Pulmonary artery endothelial cell (primary cell): ENCODE measurements around the gene ITGA11. TPM values are rescaled to one million over a fixed set of nuclear protein-coding genes. Genes with fewer than 3 reads are reported as not detected.
A peak's percentile ranks its signal among the peaks of the same experiment; 100 is the strongest.

Source experiments
- DNase-seq: peaks from one replicate; pipeline ENCODE4 v3.0.0-alpha.2; 2011; ENCODE audit warnings: low read depth, low spot score
- total RNA-seq: library from RNA; depleted of rRNA; stranded (reverse); fragments of >200 nt; gene quantifications from 2 replicates; pipeline ENCODE4 v1.2.3, GENCODE V29; 2014

ITGA11 gene
- total RNA-seq, 1 donor from 2014 or later, result 0.20 TPM

GRCh38 chr15:68354268-68354667 lies 77.7 kb downstream of the ITGA11 start:
- no peak for DNase-seq

DNA sequence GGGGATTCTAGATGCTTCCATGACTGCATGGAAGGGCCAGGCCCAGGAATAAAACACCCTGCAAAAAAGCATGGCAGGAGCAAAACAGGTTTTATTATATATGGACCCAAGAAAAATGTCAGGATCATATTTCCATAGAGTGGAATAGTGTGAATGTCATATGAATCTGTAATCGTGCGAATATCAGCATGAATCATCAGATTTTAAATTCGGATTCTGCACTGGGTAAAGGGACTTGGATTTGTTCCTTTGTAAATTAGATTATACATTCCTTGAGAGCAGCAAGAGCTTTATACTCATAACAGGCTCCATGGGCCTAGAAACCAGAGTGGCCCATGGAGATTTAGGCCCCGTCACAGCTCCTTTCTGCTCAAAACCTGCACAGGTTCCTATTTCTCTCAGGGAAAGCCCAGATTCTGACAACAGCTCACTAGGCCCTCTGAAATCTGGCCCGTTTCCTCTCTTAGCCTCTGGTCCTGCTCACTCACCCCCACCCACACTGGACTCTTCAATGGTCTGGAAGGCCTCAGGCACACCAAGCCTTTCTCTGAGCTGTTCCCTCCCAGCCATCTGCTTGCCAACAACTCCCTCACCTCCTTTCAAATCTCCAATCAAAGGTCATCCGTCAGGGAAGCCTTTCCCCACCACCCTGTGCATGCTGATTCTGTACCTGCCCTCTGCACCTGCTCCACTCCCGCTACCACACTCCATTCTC lies 78.4 kb downstream of the ITGA11 start:
- no peak for DNase-seq

- peak; percentile 92 for DNase-seq
These were observed 79.4 kb downstream of the ITGA11 start for GRCh38 chr15:68352401-68353062.

- no peak for DNase-seq
These were observed 82.8 kb downstream of the ITGA11 start for GRCh38 chr15:68349151-68349550.

GRCh38 chr15:68348606-68349005 lies 83.4 kb downstream of the ITGA11 start:
- DNase-seq, result no peak

DNA sequence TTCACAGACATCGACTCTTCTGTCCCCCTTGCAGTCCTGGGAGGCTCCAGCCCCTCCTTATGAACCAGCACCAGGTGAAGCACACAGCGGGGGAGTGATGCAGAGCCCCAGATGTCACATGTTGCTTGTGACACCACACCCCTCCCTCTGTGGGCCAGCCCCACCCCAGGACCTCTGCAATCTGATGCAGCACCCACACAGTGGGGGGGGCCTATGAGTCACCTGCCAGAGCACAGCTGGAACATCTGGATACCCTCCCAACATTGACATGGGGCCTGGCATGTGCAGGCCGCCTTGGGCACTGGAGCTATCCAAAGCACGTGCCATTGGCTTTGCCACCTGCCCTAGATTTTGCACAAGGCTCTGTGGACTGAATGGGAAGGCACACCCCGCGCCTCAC lies 83.9 kb downstream of the ITGA11 start:
- DNase-seq, result no peak

GRCh38 chr15:68347392-68347791 lies 84.6 kb downstream of the ITGA11 start:
- DNase-seq, result peak; percentile 33

- no peak for DNase-seq
These were observed 85.0 kb downstream of the ITGA11 start for GRCh38 chr15:68346979-68347378.

DNA sequence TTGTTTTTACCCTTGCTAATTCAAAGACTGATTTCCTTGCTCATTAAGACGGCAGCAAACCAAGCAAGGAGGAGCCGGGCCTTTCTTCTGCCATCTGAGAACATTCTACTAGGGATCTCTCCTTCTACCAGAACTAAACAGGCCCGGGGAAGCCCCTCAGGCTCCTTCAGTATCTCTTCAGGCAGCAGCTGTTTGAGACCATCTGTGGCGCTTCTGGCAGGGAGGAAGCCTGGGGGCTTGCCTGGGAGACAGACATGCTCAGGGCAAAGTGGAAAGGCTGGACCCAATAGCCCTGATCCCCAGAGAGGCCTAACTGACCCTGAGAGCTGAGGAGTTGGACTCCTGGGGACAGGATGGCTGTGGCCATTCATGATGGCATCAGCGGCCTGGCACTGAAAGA lies 86.5 kb downstream of the ITGA11 start:
- no peak for DNase-seq

DNA sequence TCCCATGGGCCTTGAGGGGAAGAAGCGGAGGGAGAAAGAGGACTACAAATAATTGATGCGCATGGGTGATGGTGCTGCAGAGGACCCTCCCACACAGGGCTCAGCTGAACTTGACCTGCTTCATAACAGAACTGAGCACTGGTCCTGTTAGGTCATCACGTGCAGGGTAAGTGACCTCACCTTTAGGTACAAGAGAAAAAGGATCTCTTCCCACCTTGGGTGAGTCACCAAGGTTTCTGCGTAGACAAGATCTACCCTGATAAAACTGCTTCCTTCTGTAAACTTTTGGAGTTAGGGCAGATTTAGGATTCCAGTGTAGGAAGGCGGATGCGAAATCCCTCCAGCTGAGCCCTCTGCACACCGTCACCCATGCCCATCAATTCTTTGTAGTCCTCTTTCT lies 87.4 kb downstream of the ITGA11 start:
- no peak for DNase-seq

GRCh38 chr15:68343579-68344225 lies 88.3 kb downstream of the ITGA11 start:
- no peak for DNase-seq

GRCh38 chr15:68341760-68342725 lies 89.9 kb downstream of the ITGA11 start:
- DNase-seq, result no peak

DNA sequence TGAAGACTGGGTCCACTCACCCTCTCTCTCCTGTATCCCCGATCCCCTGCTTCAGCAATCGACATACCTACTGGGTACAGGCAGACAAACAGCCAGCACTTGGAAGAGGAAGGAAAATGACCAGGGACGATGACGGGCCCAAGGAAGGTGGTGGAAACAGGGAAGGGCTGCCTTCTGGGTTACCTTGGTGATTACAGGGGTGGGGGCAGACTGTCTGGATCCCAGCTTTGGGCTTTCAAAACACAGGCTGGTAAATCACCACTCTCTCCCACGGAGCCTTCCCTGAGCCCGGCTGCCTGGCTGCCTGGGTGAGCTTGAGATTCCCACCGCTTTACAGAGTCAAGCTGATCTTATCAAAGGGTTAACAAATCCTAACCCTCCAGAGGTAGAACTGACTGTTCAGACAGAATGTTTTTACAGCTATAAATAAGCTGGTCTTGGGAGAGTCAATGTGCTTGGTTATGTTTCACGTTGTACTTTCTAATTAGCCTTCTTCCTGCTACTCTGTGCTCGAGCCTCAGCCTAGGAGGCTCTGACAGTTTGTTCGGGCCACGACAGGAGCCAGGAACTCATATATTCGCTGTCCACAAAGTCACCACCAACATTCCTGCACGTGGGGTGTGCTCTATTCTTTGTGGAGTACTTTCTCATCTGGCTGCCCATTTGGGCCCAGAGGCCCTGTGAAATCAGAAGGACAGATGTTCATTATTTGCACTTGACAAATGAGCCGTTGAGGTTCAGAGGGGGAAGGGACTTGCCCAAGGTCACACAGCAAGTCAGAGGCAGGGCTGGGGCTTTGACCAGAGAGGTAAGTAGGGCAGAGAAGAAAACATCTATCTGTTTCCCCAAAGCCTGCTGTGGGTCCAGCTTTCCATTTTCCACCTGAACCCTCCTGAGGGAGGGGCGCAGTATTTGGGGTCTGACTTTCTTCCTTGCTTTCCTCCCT lies 91.0 kb downstream of the ITGA11 start:
- no peak for DNase-seq

- DNase-seq, result no peak
These were observed 92.5 kb downstream of the ITGA11 start for GRCh38 chr15:68339481-68339880.

DNA sequence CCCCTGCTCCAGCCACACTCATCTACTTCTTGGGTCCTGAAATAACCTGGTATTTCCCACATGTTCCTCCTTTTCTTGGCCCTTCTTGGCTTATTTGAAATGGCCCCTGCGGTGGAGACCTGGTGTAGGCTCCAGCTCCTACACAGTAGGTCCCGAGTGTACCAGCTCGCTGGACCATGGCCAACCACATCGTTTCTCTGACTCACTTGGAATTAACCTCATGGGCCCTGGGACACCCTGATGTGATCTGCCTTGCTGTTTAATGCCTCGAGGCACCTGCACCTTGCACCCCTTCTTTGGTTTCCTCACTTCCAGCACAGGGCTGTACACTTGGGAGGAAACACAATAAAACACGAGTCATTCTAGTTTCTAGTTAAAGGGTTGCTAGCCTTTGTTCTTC lies 94.1 kb downstream of the ITGA11 start:
- DNase-seq, result no peak

DNA sequence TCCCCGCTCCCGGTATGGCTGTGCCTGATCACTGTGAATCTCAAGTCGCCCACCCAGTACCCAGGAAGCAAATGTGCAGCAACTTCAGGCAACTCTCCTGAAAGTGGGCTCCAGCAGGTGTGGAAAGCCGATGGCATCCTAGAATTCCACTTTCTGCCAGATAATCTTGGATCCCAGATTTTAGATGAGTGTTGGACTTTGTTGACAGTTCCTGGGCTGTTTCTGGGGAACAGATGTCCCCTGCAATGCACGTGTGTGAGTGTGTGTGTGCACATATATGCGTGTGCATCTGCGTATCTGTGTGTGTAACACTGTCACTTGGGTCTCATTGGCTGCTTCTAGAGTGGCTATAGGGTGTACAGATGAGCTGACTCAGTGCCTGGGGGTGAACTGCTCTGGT lies 95.4 kb downstream of the ITGA11 start:
- DNase-seq, result no peak

GRCh38 chr15:68335655-68336054 lies 96.3 kb downstream of the ITGA11 start:
- DNase-seq, result no peak

DNA sequence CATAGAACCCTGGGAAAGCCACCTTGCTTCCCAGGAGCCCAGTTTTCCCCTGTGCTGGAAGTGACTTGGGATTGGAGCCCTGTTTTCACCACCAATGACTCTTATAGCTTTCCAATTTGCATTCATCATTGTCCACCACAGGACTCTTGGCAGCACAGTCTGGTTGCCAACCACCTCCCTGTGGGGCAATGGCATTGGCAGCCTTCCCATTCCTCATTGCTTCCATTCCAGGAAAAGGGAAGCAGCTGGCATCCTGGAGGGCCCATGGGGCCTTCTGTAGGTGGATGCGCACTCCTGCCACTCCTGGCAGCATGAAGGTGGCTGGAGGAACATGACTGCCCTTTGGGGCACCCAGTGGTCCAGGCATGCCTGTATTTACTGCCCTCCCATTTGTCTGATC lies 96.7 kb downstream of the ITGA11 start:
- no peak for DNase-seq

DNA sequence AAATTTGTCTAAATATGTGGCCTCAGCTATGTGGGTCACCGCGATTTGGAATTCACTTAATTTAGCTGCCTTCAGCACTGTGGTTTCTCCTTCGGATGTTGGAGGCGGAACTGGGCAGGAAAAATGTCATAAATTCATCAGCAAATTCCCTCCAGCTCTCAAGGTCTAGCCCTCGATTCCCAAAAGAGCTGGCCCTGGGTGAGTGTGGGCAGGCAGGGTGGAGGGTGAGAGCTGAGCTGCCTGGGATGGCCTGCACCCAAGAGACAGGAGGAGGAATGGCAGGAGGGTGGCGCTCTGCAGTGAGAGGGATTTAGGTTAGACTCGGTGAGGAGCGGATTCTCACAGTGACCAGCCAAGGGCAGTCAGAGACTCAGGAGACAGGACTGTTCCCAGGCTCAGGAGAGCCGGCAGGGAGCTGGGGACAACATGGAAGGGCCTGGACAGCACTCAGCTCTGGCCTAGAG lies 97.3 kb downstream of the ITGA11 start:
- no peak for DNase-seq

DNA sequence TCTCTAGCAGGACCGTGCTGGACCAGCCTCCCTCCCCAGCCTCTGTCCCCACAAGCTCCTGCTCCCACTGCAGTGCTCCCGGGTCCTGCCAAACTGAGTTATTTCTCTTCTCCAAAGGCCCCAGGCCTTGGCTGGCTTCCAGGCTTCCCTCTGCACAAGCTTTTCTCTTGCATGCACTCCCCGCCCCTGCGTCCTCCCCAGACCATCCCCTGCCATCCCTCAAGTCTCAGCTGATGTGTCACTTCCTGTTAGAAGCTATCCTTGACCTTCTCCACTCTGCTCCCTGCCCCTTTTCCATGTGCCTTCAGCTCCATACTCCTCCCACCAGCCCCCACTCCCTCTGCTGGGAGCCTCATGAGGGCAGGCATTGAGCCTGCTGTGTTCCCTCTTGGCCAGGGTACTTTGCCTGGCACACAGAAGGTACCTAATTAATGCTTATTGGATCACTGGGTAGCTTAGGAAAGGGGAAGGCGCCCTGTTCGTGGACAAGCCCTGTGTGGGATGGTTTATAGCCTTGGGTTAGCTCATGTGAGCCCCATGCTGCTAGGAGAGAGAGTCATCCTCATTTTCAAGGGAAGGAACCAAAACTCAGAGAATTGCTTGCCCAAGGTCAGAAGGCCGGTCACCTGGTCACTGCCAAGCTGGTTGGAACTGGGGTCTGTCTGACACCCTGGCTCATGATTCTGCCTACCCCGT lies 98.0 kb downstream of the ITGA11 start:
- DNase-seq, result no peak
